ENCODE results near the gene FCN1. TPM values are rescaled to one million over a fixed set of nuclear protein-coding genes. Genes with fewer than 3 reads are reported as not detected.

FCN1 gene
- total and polyA plus RNA-seq, 2 experiments from 2014 or later: not detected

DNA sequence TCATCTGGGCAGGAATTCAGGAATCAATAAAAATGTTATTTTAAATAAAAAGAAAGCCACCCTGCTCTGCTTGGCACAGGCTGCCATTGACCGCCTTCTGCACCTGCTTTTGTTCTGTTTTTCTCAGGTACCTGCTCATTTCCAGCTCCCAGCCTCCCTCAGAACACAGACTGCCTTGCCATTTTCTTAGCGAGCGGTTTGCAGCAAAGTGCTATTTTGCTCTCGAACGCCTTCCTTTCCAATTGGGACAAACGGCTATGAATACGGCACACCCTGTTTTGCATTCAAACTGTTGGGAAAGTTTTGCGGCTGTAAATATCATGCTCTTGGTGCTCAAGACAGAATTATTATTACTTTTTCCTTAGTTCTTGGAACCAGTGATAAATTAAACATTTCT is 25.1 kb upstream of the FCN1 start:
- peaks cover 10% of the 10 kb centered on the region for H3K4me1 ChIP-seq (ENCODE audit: insufficient read depth)

DNA sequence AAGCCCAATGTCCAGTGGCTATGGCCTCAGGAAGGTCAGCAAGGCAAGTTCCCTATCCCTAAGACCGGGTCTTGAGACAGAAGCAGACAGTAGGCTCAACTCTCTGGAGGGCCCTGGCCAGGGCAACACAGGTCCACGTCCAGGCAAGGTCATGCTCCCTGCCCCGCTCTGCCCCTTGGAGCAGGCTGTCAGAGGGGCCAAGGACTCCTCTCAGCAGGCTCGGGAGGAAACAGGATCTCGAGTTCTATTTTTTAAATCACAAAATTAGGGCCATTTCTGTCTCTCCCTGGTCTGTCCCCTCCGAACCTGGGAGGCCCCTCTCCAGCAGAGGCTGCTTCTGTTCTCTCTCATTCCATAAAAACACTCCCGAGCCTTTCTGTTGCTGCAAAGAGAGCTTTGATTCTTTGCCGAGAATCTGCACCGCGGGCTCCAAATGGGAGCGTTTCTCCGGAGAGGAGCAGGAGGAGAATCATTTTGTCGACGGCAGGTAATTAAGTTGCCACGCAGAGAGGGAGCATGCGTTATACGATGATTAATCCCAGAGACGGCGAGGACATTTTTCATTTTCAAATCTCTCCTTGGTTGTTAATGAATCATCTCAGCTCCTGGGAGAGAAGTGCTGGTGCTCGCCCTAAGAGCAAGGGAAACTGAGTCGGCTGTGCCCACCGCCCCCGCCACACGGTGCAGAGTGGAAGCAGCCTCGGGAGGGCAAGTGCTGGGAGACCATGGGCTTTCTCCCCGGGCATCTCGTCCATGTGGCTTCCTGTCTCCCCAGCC is 24.5 kb upstream of the FCN1 start:
- Histone ChIP-seq H3K79me2 (no peaks in the 10 kb centered on the region), H3K4me3 (no peak overlapping the region), H3K4me2 (no peak overlapping the region), H4K20me1 (ENCODE audit: insufficient read depth, poor library complexity, severe bottlenecking) (no peaks in the 10 kb centered on the region), H3K27me3 (no peaks in the 10 kb centered on the region), H2AFZ (no peak overlapping the region), H3K36me3 (replicated peaks; ENCODE audit: insufficient read depth, low read depth) (no peaks in the 10 kb centered on the region), H3K4me1 (ENCODE audit: insufficient read depth) (peaks cover 10% of the 10 kb centered on the region), H3K9me2 (replicated peaks; ENCODE audit: insufficient read depth) (no peaks in the 10 kb centered on the region), H3K9me3 (ENCODE audit: low read depth) (no peaks in the 10 kb centered on the region), H3K27ac (no peak overlapping the region)
- TF ChIP-seq, protein P1, sequence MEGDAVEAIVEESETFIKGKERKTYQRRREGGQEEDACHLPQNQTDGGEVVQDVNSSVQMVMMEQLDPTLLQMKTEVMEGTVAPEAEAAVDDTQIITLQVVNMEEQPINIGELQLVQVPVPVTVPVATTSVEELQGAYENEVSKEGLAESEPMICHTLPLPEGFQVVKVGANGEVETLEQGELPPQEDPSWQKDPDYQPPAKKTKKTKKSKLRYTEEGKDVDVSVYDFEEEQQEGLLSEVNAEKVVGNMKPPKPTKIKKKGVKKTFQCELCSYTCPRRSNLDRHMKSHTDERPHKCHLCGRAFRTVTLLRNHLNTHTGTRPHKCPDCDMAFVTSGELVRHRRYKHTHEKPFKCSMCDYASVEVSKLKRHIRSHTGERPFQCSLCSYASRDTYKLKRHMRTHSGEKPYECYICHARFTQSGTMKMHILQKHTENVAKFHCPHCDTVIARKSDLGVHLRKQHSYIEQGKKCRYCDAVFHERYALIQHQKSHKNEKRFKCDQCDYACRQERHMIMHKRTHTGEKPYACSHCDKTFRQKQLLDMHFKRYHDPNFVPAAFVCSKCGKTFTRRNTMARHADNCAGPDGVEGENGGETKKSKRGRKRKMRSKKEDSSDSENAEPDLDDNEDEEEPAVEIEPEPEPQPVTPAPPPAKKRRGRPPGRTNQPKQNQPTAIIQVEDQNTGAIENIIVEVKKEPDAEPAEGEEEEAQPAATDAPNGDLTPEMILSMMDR (IDR thresholded peaks at IDR 0.05; ENCODE audit: poor library complexity): no peak
- TF ChIP-seq EZH2phosphoT487 (IDR thresholded peaks at IDR 0.05; ENCODE audit: low read depth, severe bottlenecking, unreplicated experiment) (no peak), EZH2 (IDR thresholded peaks at IDR 0.05; ENCODE audit: borderline replicate concordance) (no peak)
- no peak for DNase-seq (ENCODE audit: low spot score)
- WGBS (ENCODE audit: low lambda C conversion rate, missing lambda C conversion rate): 67% methylated on average over 27 of the region's 27 CpGs

More for the DNA sequence above, 25.1 kb upstream of the FCN1 start:
- H2AFZ ChIP-seq: no peak overlapping the region
- 86% methylated on average over 8 of the region's 8 CpGs for WGBS (ENCODE audit: low lambda C conversion rate, missing lambda C conversion rate)
- no peak overlapping the region for H3K27ac ChIP-seq
- H3K9me2 ChIP-seq (replicated peaks; ENCODE audit: insufficient read depth): no peaks in the 10 kb centered on the region
- H3K27me3 ChIP-seq: no peaks in the 10 kb centered on the region
- H4K20me1 ChIP-seq (ENCODE audit: insufficient read depth, poor library complexity, severe bottlenecking): no peaks in the 10 kb centered on the region
- TF ChIP-seq, protein P1 (IDR thresholded peaks at IDR 0.05; ENCODE audit: poor library complexity): no peak
- TF ChIP-seq EZH2phosphoT487 (IDR thresholded peaks at IDR 0.05; ENCODE audit: low read depth, severe bottlenecking, unreplicated experiment) (no peak), EZH2 (IDR thresholded peaks at IDR 0.05; ENCODE audit: borderline replicate concordance) (no peak)
- no peaks in the 10 kb centered on the region for H3K36me3 ChIP-seq (replicated peaks; ENCODE audit: insufficient read depth, low read depth)
- H3K4me2 ChIP-seq: no peak overlapping the region
- DNase-seq (ENCODE audit: low spot score): no peak
- no peak overlapping the region for H3K4me3 ChIP-seq
- H3K79me2 ChIP-seq: no peaks in the 10 kb centered on the region
- no peaks in the 10 kb centered on the region for H3K9me3 ChIP-seq (ENCODE audit: low read depth)

DNA sequence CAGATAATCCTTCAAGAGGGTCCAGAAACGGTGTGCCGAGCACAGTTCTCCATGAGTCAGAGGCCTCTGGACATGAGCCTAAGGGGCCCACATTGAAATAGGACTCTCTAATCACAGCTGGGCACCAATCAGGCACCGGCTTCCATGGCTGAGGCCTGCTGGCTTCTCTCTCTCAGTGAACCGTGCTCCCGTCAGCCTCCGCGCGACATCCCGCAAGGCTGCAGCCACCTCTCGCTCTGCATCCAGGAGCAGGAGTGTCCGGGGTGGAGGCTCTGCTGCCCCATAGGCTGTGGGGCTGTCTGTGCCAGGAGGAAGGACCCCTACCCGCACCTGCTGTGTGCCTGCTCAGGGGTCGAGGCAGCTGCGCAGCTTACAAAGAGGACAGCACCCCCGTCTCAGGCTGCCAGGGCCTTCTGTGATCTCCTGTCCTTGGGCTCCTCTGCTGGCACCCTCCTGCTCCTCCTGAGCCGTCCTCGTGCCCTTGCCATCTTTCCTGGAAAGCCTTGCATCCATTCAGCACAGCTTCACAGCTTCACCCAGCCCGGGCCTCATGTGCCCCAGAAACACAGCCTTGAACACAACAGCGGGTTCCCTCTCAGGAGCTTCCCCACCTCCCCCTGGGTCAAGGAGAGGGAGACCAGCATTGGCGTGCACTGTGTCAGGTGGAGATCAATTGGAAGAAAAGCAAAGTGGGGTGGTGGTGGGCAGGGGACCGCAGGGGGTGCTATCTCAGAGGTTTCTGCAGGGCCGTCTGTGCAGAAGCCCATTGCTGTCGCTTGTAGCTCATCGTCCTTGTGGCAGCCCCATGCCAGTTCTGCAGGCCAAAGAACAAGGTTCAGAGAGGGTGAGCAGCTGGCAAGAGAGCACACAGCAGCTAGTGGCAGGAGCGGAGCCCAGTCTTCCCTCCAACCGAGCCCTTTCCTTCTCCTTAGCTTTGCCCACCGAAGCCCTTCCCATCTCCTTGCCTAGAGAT is 22.8 kb upstream of the FCN1 start:
- H2AFZ ChIP-seq: no peak overlapping the region

More for the DNA sequence above, 22.8 kb upstream of the FCN1 start:
- 86% methylated on average over 26 of the region's 27 CpGs for WGBS (ENCODE audit: low lambda C conversion rate, missing lambda C conversion rate)
- H3K4me3 ChIP-seq: no peak overlapping the region
- no peak for DNase-seq (ENCODE audit: low spot score)
- H3K4me2 ChIP-seq: no peak overlapping the region
- no peaks in the 10 kb centered on the region for H3K9me2 ChIP-seq (replicated peaks; ENCODE audit: insufficient read depth)
- H3K27ac ChIP-seq: no peak overlapping the region
- H3K36me3 ChIP-seq (replicated peaks; ENCODE audit: insufficient read depth, low read depth): no peaks in the 10 kb centered on the region
- H3K27me3 ChIP-seq: no peaks in the 10 kb centered on the region
- no peaks in the 10 kb centered on the region for H3K9me3 ChIP-seq (ENCODE audit: low read depth)
- H3K79me2 ChIP-seq: no peaks in the 10 kb centered on the region
- H3K4me1 ChIP-seq (ENCODE audit: insufficient read depth): peaks cover 10% of the 10 kb centered on the region
- H4K20me1 ChIP-seq (ENCODE audit: insufficient read depth, poor library complexity, severe bottlenecking): no peaks in the 10 kb centered on the region
- TF ChIP-seq EZH2phosphoT487 (IDR thresholded peaks at IDR 0.05; ENCODE audit: low read depth, severe bottlenecking, unreplicated experiment) (no peak), EZH2 (IDR thresholded peaks at IDR 0.05; ENCODE audit: borderline replicate concordance) (no peak)
- TF ChIP-seq, protein P1 (IDR thresholded peaks at IDR 0.05; ENCODE audit: poor library complexity): no peak
